HCT116 (cell line): Measurements from ENCODE around the gene CCER1. TPM values are rescaled to one million over a fixed set of nuclear protein-coding genes. Genes with fewer than 3 reads are reported as not detected.

Experiments
- ATAC-seq: fragments of 200-7000 bp; cut with Tn5 transposase; 2 replicates; pipeline ENCODE4 v1.9.1; 2020; ENCODE audit warnings: mild to moderate bottlenecking, moderate library complexity
- BruUV-seq: library from RNA; stranded (reverse); fragments of 400-500 nt; replicated peaks from 2 replicates; lab custom pipeline; 2021; lab: Mats Ljungman, UMichigan
- CTCF ChIA-PET: fragments of 300-600 bp; sonication (Branson Sonifier 250); formaldehyde crosslinking; loops from one replicate; lab custom pipeline; 2021; ENCODE audit warnings: antibody characterized with exemption; lab: Charles Lee
- POLR2A ChIA-PET: fragments of 300-600, 350-600 bp; sonication (Branson Sonifier 250); formaldehyde crosslinking; loops from one replicate; lab custom pipeline; 2021; ENCODE audit warnings: antibody characterized with exemption; lab: Charles Lee
- RAD21 ChIA-PET, 2 experiments: fragments of 300-600 bp; sonication (Branson Sonifier 250); formaldehyde crosslinking; loops; one replicate each; lab custom pipeline; 2023; ENCODE audit warnings: low total read pairs in 2 of 2; ENCODE audit not compliant: uncharacterized antibody in 2 of 2, unreplicated experiment in 2 of 2, low non-redundant PET in 1 of 2; lab: Charles Lee
- DNase-seq: peaks from one replicate; pipeline ENCODE4 v3.0.0-alpha.2; 2010; ENCODE audit warnings: low read depth, low spot score
- H2AFZ ChIP-seq: fragments of 200-600 bp; shearing (Covaris generic), sonication (generic); 2 replicates; pipeline ENCODE4 v1.6.1; 2017; ENCODE audit warnings: low read depth, mixed run types, mixed read lengths, antibody characterized with exemption, low read length; ENCODE audit not compliant: poor library complexity, severe bottlenecking
- H3K27ac ChIP-seq: 2 replicates; pipeline ENCODE4 v1.5.1; 2012; ENCODE audit warnings: low read depth, low read length
- H3K27me3 ChIP-seq: fragments of 200-600 bp; sonication (generic); 2 replicates; pipeline ENCODE4 v1.6.1; 2016; ENCODE audit warnings: mixed run types, low read length, mixed read lengths; ENCODE audit not compliant: insufficient read depth
- H3K36me3 ChIP-seq, 2 experiments: fragments of 200-500 bp in 1 of 2; fragments of 200-600 bp in 1 of 2; sonication (Bioruptor generic) in 1 of 2; sonication (generic) in 1 of 2; 2 replicates each; pipeline versions ENCODE4 v1.5.1 to v1.6.1; 2014 to 2016; ENCODE audit warnings: low read length in 2 of 2, inconsistent platforms in 1 of 2, mixed read lengths in 1 of 2, mixed run types in 1 of 2; ENCODE audit not compliant: insufficient read depth in 2 of 2, control insufficient read depth in 1 of 2
- H3K4me1 ChIP-seq, 2 experiments: fragments of 200-600 bp in 1 of 2; sonication (generic) in 1 of 2; 2 replicates each; pipeline versions ENCODE4 v1.5.1 to v1.6.1; 2012 to 2017; ENCODE audit warnings: low read length in 2 of 2, inconsistent platforms in 1 of 2, mild to moderate bottlenecking in 1 of 2, mixed read lengths in 1 of 2, mixed run types in 1 of 2, moderate library complexity in 1 of 2; ENCODE audit not compliant: insufficient read depth in 2 of 2, control insufficient read depth in 1 of 2
- H3K4me2 ChIP-seq: fragments of 200-600 bp; sonication (generic); 2 replicates; pipeline ENCODE4 v1.6.1; 2017; ENCODE audit warnings: mixed run types, low read length, mixed read lengths
- H3K4me3 ChIP-seq, 2 experiments: fragments of 200-600 bp in 1 of 2; sonication (generic) in 1 of 2; replicated peaks in 1 of 2; 2 replicates each; pipeline ENCODE4 v1.5.1; 2011 to 2016; ENCODE audit warnings: low read length in 2 of 2, control low read depth in 1 of 2, low read depth in 1 of 2, mild to moderate bottlenecking in 1 of 2, mixed read lengths in 1 of 2, mixed run types in 1 of 2
- H3K79me2 ChIP-seq: fragments of 200-600 bp; sonication (generic); 2 replicates; pipeline ENCODE4 v1.6.1; 2017; ENCODE audit warnings: mild to moderate bottlenecking, mixed run types, low read length, moderate library complexity, mixed read lengths; ENCODE audit not compliant: insufficient read depth
- H3K9ac ChIP-seq: fragments of 200-600 bp; sonication (generic); 2 replicates; pipeline ENCODE4 v1.6.1; 2016; ENCODE audit warnings: low read length, mixed read lengths
- H3K9me2 ChIP-seq: fragments of 200-600 bp; sonication (generic), shearing (Covaris generic); 2 replicates; pipeline ENCODE4 v1.6.1; 2017; ENCODE audit warnings: mixed run types, mild to moderate bottlenecking, moderate library complexity; ENCODE audit not compliant: insufficient read depth
- H3K9me3 ChIP-seq, 2 experiments: fragments of 200-500 bp in 1 of 2; fragments of 200-600 bp in 1 of 2; sonication (Bioruptor generic) in 1 of 2; sonication (generic) in 1 of 2; 2 replicates each; pipeline ENCODE4 v1.6.1; 2014 to 2017; ENCODE audit warnings: low read length in 2 of 2, mixed read lengths in 2 of 2, inconsistent platforms in 1 of 2, low read depth in 1 of 2, mild to moderate bottlenecking in 1 of 2, mixed run types in 1 of 2, moderate library complexity in 1 of 2; ENCODE audit not compliant: control insufficient read depth in 1 of 2, insufficient read depth in 1 of 2
- H4K20me1 ChIP-seq: fragments of 200-600 bp; sonication (generic), shearing (Covaris generic); 2 replicates; pipeline ENCODE4 v1.6.1; 2017; ENCODE audit warnings: mixed run types, mild to moderate bottlenecking, moderate library complexity; ENCODE audit not compliant: insufficient read depth
- CEBPB ChIP-seq: IDR thresholded peaks from 2 replicates; pipeline ENCODE4 v1.6.1; 2012; ENCODE audit warnings: low read depth
- CTCF ChIP-seq, 3 experiments: fragments of 200-600 bp in 1 of 3; sonication (generic) in 1 of 3; IDR thresholded peaks in 2 of 3; conservative IDR thresholded peaks in 1 of 3; 2 replicates each; pipeline ENCODE4 v1.5.1; 2012 to 2017; ENCODE audit warnings: low read depth in 2 of 3, low read length in 2 of 3, antibody characterized with exemption in 1 of 3, borderline replicate concordance in 1 of 3, control low read depth in 1 of 3, mild to moderate bottlenecking in 1 of 3, mixed read lengths in 1 of 3, mixed run types in 1 of 3, moderate library complexity in 1 of 3; ENCODE audit not compliant: insufficient read depth in 1 of 3
- EGR1 ChIP-seq: IDR thresholded peaks from 2 replicates; pipeline ENCODE4 v1.6.1; 2012; ENCODE audit warnings: low read depth
- EZH2 ChIP-seq: fragments of 200-600 bp; sonication (generic); IDR thresholded peaks from 2 replicates; pipeline ENCODE4 v1.6.1; 2017; ENCODE audit warnings: antibody characterized with exemption, mixed run types
- JUND ChIP-seq: IDR thresholded peaks from 2 replicates; pipeline ENCODE4 v1.6.1; 2012
- POLR2A ChIP-seq: IDR thresholded peaks from 2 replicates; pipeline ENCODE4 v1.7.0; 2011; ENCODE audit warnings: borderline replicate concordance; ENCODE audit not compliant: insufficient read depth, insufficient read length; ENCODE audit errors: extremely low read depth
- RAD21 ChIP-seq: IDR thresholded peaks from 2 replicates; pipeline ENCODE4 v1.6.1; 2012; ENCODE audit warnings: low read depth, mild to moderate bottlenecking
- SP1 ChIP-seq: IDR thresholded peaks from 2 replicates; pipeline ENCODE4 v1.6.1; 2012; ENCODE audit warnings: low read depth
- TCF7L2 ChIP-seq: IDR thresholded peaks from 2 replicates; pipeline ENCODE4 v1.7.0; 2011; ENCODE audit warnings: borderline replicate concordance, inconsistent platforms; ENCODE audit not compliant: insufficient read depth, insufficient read length; ENCODE audit errors: extremely low read depth
- intact Hi-C: fragments of 100-400 bp; cut with micrococcal nuclease; formaldehyde crosslinking; loops from 2 replicates; pipeline ENCODE4 v1.10.0; 2022
- total RNA-seq: library from RNA; stranded (reverse); gene quantifications from one replicate; pipeline ENCODE4 v1.2.1, GENCODE V29; 2021; ENCODE audit not compliant: unreplicated experiment
- TF ChIP-seq, protein P1 (sequence below): IDR thresholded peaks from 2 replicates; pipeline ENCODE4 v1.6.1; 2012

Gene CCER1
- total RNA-seq, 1 experiment from 2014 or later = not detected

GRCh38 chr12:90936230-90937005 is 18.6 kb downstream of the CCER1 start:
- ChIA-PET POLR2A (no interaction called here), CTCF (interaction anchor here (2.4 kb wide), 1 partner anchor 9 kb away, joined by 10 read pairs; no protein-coding TSS in a partner anchor), RAD21 (no interaction called here)
- no peak for DNase-seq
- no peaks in the 10 kb centered on the region for H3K79me2 ChIP-seq
- H3K36me3 ChIP-seq = no peaks in the 10 kb centered on the region
- peaks cover 0 to 12% of the 10 kb centered on the region in 2 experiments; a peak in 3 of 4 replicates for H3K4me1 ChIP-seq
- no peak overlapping the region for H2AFZ ChIP-seq
- H3K9me3 ChIP-seq = no peaks in the 10 kb centered on the region
- intact Hi-C loops = no loop called here
- no peaks in the 10 kb centered on the region for H3K9me2 ChIP-seq
- no peaks in the 10 kb centered on the region for H3K27me3 ChIP-seq
- no peaks in the 10 kb centered on the region for H4K20me1 ChIP-seq
- TF ChIP-seq POLR2A = no peak
- no peak for TF ChIP-seq JUND
- TF ChIP-seq CEBPB = no peak
- TF ChIP-seq CTCF (IDR thresholded peaks at IDR 0.05 in 2 of 3, conservative IDR thresholded peaks at IDR 0.05 in 1 of 3; ENCODE audit: borderline replicate concordance in 1 of 3, insufficient read depth in 1 of 3, low read depth in 2 of 3, low read length in 2 of 3) = no peak
- no peak for TF ChIP-seq EGR1
- no peak for TF ChIP-seq EZH2
- TF ChIP-seq SP1 = no peak
- no peak for TF ChIP-seq RAD21
- TF ChIP-seq TCF7L2 = no peak
- TF ChIP-seq, protein P1, sequence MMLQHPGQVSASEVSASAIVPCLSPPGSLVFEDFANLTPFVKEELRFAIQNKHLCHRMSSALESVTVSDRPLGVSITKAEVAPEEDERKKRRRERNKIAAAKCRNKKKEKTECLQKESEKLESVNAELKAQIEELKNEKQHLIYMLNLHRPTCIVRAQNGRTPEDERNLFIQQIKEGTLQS = no peak
- H3K27ac ChIP-seq = no peak overlapping the region
- no peak overlapping the region for H3K4me2 ChIP-seq
- H3K4me3 ChIP-seq = no peak overlapping the region
- no peak overlapping the region for H3K9ac ChIP-seq
- ATAC-seq = no peak
- BruUV-seq = no TSS peak
